ENCODE results near the gene WWOX.

The WWOX gene

GRCh38 chr16:78362524-78363135 is 263.2 kb downstream of the WWOX start:
- DNase-seq (ENCODE audit: extremely low read depth, insufficient read length) = no peak
- Histone ChIP-seq H3K36me3 (ENCODE audit: control insufficient read depth, insufficient read depth, low read length) (no peaks in the 10 kb centered on the region), H3K27me3 (replicated peaks; ENCODE audit: control insufficient read depth, insufficient read depth, low read length) (no peaks in the 10 kb centered on the region), H3K4me3 (replicated peaks; ENCODE audit: low read depth, low read length) (no peak overlapping the region)
- no peak for TF ChIP-seq CTCF (IDR thresholded peaks at IDR 0.05; ENCODE audit: insufficient read depth, low read length, poor library complexity, severe bottlenecking)

DNA sequence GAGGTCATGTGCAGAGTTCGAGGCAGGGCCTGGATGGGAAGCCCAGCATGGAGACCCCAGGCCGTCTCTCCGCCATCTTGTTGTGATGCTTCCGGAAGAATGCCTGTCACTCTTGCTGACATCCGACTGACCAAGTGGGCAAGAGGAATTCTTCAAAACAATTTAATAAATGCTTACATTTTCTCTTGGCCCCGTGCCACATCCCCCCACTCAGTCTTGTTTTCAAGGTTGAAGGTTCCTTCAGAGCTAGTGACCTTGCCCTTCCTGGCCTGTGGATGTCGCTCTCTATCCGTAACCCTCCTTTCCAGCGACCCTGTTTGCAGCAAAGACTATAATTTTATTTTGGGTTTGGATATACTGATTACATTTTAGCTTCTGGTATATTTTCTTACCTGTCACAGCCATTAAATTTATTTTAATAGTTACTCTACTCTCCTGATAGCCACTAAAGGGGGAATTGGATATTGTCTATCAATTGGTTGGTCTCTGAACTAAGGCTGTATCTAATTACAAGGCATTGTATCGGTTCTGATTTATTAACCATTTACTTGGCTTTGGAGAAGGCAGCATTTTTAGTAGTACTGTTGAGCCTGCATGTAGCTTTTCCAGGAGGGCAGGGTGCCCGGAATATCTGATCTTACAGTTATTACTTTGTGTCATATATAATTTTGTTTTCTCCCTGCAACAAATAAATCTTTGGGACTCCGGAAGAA is 264.5 kb downstream of the WWOX start:
- no peak for DNase-seq (ENCODE audit: extremely low read depth, insufficient read length)
- TF ChIP-seq CTCF (IDR thresholded peaks at IDR 0.05; ENCODE audit: insufficient read depth, low read length, poor library complexity, severe bottlenecking) = no peak
- H3K27me3 ChIP-seq (replicated peaks; ENCODE audit: control insufficient read depth, insufficient read depth, low read length) = no peaks in the 10 kb centered on the region
- H3K36me3 ChIP-seq (ENCODE audit: control insufficient read depth, insufficient read depth, low read length) = no peaks in the 10 kb centered on the region
- H3K4me3 ChIP-seq (replicated peaks; ENCODE audit: low read depth, low read length) = no peak overlapping the region

GRCh38 chr16:78364556-78364880 is 265.1 kb downstream of the WWOX start:
- no peak for TF ChIP-seq CTCF (IDR thresholded peaks at IDR 0.05; ENCODE audit: insufficient read depth, low read length, poor library complexity, severe bottlenecking)
- no peaks in the 10 kb centered on the region for H3K36me3 ChIP-seq (ENCODE audit: control insufficient read depth, insufficient read depth, low read length)
- DNase-seq (ENCODE audit: extremely low read depth, insufficient read length) = no peak

DNA sequence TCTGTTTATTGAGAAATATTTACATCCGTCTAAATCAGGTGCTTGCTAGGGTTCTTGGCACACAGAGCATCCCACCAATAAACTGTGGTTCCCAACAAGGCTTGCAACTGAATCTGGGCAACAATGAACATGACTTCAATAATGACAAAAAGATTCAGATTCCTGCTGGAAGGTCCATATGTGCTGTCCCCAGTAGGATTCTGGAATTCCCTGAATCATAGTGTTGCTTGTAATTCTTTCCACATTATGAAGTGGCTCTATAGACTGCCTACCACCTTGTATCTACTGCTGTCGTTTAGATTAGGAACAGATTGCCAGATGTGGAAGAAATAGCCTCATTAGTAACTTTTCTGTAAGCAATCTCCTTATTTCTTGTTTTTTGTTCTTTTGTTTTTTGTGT is 265.9 kb downstream of the WWOX start:
- Histone ChIP-seq H3K4me3 (replicated peaks; ENCODE audit: low read depth, low read length) (no peak overlapping the region), H3K36me3 (ENCODE audit: control insufficient read depth, insufficient read depth, low read length) (no peaks in the 10 kb centered on the region), H3K27me3 (replicated peaks; ENCODE audit: control insufficient read depth, insufficient read depth, low read length) (no peaks in the 10 kb centered on the region)
- no peak for DNase-seq (ENCODE audit: extremely low read depth, insufficient read length)
- TF ChIP-seq CTCF (IDR thresholded peaks at IDR 0.05; ENCODE audit: insufficient read depth, low read length, poor library complexity, severe bottlenecking) = no peak

More at GRCh38 chr16:78364556-78364880, 265.1 kb downstream of the WWOX start:
- Histone ChIP-seq H3K4me3 (replicated peaks; ENCODE audit: low read depth, low read length) (no peak overlapping the region), H3K27me3 (replicated peaks; ENCODE audit: control insufficient read depth, insufficient read depth, low read length) (no peaks in the 10 kb centered on the region)

DNA sequence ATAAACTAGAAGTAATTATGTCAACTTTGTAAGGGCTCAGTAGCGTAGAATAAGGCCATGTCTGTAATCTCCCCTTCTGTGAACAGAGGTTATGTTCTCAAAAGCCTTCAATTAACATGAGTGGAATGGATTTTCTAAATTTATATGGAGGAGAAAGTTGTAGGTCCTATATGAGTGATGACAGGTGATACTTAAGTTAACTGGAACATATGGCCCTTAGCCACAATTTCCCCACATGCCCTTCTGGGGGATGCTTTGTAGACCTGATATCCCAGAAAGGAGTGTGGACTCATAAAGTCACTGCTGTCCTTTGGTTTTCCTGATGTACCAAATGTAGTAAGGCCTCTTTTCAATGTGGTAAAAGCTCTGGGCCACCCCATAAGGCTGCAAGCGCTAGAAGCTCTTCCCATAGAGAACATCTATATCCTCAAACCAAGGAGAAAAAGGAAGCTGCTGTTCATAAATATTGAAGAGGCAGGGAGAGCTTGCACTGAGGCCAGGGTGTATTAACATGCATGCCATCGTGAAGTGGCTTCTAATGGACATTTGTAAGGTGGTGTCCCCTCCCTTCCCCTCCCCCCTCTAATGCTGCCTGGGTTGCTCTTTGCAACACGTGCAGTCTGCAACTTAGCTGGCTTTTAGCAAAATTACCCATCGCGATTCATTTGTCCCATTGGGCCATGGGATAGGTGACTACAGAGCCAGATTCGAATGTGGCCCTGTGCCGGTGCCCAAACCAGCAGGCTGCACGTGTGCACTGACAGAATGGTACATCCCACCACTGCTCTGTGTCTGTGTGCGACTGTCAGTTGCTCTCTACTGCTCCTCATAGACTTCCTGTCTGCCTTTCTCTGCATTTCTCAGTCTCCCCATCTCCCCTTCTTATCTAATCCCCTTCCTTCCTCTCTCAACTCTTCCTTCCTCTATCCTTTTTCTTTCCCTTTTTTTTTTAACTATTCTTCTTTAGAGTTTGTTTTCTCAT is 269.0 kb downstream of the WWOX start:
- H3K36me3 ChIP-seq (ENCODE audit: control insufficient read depth, insufficient read depth, low read length) = no peaks in the 10 kb centered on the region
- no peaks in the 10 kb centered on the region for H3K27me3 ChIP-seq (replicated peaks; ENCODE audit: control insufficient read depth, insufficient read depth, low read length)
- no peak overlapping the region for H3K4me3 ChIP-seq (replicated peaks; ENCODE audit: low read depth, low read length)
- DNase-seq (ENCODE audit: extremely low read depth, insufficient read length) = no peak
- no peak for TF ChIP-seq CTCF (IDR thresholded peaks at IDR 0.05; ENCODE audit: insufficient read depth, low read length, poor library complexity, severe bottlenecking)
